ENCODE measurements around the gene AMER3. TPM values are rescaled to one million over a fixed set of nuclear protein-coding genes. Genes with fewer than 3 reads are reported as not detected.

AMER3 gene
- total and polyA plus RNA-seq, 2 experiments from 2014 or later: 0.05 to 1.00 TPM

DNA sequence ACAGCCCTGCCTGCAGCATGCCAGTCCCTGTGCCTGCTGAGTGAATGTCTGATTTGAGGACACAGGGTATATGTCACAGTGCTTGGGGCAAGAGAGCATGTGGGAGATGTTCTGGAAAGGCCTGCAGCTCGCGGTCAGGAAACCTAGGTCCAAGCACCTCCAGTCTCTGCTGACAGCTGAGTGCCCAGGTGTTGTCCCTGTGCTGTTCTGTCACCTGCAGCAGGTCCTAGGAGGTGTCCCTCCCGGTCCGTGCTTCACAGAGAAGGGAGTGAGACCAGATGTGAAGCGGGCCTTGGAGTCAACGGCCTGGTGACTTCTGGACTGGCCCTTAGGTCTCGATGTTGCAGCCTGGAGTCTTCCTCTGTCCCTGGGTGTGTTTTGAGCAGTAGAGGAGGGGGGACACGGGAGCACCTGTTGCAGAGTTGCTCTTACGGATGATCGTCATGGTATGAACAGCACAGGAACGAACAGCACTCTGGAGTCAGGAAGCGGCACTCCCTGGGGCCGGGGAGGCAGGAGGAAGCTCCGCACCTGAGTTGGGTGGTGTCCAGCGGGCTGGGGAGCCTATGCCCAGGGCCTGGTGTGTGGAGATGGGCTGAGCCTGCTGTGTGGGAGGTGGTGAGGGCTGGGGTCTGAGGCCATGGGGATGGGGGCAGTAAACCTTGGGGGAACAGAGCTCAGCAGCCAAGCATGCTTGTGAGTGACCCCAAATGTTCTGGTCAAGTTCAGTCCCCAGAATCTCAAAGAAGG, 59.8 kb downstream of the AMER3 start:
- 92% methylated on average over 15 of the region's 15 CpGs for WGBS (ENCODE audit: low lambda C conversion rate, missing lambda C conversion rate)
- H3K9me3 ChIP-seq (ENCODE audit: low read depth): no peaks in the 10 kb centered on the region
- TF ChIP-seq EZH2phosphoT487 (IDR thresholded peaks at IDR 0.05; ENCODE audit: low read depth, severe bottlenecking, unreplicated experiment) (no peak), EZH2 (IDR thresholded peaks at IDR 0.05; ENCODE audit: borderline replicate concordance) (no peak)
- TF ChIP-seq, protein P1, sequence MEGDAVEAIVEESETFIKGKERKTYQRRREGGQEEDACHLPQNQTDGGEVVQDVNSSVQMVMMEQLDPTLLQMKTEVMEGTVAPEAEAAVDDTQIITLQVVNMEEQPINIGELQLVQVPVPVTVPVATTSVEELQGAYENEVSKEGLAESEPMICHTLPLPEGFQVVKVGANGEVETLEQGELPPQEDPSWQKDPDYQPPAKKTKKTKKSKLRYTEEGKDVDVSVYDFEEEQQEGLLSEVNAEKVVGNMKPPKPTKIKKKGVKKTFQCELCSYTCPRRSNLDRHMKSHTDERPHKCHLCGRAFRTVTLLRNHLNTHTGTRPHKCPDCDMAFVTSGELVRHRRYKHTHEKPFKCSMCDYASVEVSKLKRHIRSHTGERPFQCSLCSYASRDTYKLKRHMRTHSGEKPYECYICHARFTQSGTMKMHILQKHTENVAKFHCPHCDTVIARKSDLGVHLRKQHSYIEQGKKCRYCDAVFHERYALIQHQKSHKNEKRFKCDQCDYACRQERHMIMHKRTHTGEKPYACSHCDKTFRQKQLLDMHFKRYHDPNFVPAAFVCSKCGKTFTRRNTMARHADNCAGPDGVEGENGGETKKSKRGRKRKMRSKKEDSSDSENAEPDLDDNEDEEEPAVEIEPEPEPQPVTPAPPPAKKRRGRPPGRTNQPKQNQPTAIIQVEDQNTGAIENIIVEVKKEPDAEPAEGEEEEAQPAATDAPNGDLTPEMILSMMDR (IDR thresholded peaks at IDR 0.05; ENCODE audit: poor library complexity): no peak
- peaks cover 4% of the 10 kb centered on the region for H3K4me1 ChIP-seq (ENCODE audit: insufficient read depth)
- no peaks in the 10 kb centered on the region for H3K79me2 ChIP-seq
- H2AFZ ChIP-seq: no peak overlapping the region
- no peak for DNase-seq (ENCODE audit: low spot score)
- no peak overlapping the region for H3K4me3 ChIP-seq
- H3K27me3 ChIP-seq: no peaks in the 10 kb centered on the region
- H3K9me2 ChIP-seq (replicated peaks; ENCODE audit: insufficient read depth): no peaks in the 10 kb centered on the region
- no peak overlapping the region for H3K27ac ChIP-seq
- no peaks in the 10 kb centered on the region for H4K20me1 ChIP-seq (ENCODE audit: insufficient read depth, poor library complexity, severe bottlenecking)
- H3K36me3 ChIP-seq (replicated peaks; ENCODE audit: insufficient read depth, low read depth): no peaks in the 10 kb centered on the region
- no peak overlapping the region for H3K4me2 ChIP-seq

Other genes starting within 250 kb of the AMER3 start
- 1.9 and 2.9 TPM in 2 replicates for gene POTEI, start 246.2 kb upstream of the AMER3 start, total RNA-seq
- 1.2 TPM in 2 replicates for gene POTEI, start 246.2 kb upstream of the AMER3 start, polyA plus RNA-seq
- not detected in 2 replicates for gene CFC1B, start 234.3 kb upstream of the AMER3 start, total RNA-seq
- not detected in 2 replicates for gene CFC1B, start 234.3 kb upstream of the AMER3 start, polyA plus RNA-seq
- gene CFC1, start 156.0 kb upstream of the AMER3 start, total RNA-seq: 12.4 and 15.1 TPM in 2 replicates
- 16.9 and 28.4 TPM in 2 replicates for gene CFC1, start 156.0 kb upstream of the AMER3 start, polyA plus RNA-seq
- gene POTEJ, start 144.1 kb upstream of the AMER3 start, total RNA-seq: 0.17 and 0.76 TPM in 2 replicates
- not detected in 2 replicates for gene POTEJ, start 144.1 kb upstream of the AMER3 start, polyA plus RNA-seq
- not detected in 2 replicates for gene GPR148, start 26.5 kb upstream of the AMER3 start, total RNA-seq
- gene GPR148, start 26.5 kb upstream of the AMER3 start, polyA plus RNA-seq: not detected in 2 replicates
- 15.8 and 17.8 TPM in 2 replicates for gene ARHGEF4, start 81.4 kb downstream of the AMER3 start, total RNA-seq
- 11.2 and 17.3 TPM in 2 replicates for gene ARHGEF4, start 81.4 kb downstream of the AMER3 start, polyA plus RNA-seq

Measured in hepatocyte (in vitro differentiated cells).